MCF 10A (cell line): ENCODE results near the gene CRIM1. TPM values are rescaled to one million over a fixed set of nuclear protein-coding genes. Genes with fewer than 3 reads are reported as not detected.

Source experiments
- BruUV-seq: library from RNA; stranded (reverse); fragments of 400-500 nt; replicated peaks from 2 replicates; lab custom pipeline; 2021; lab: Mats Ljungman, UMichigan
- CTCF ChIA-PET: fragments of 300-600 bp; sonication (Branson Sonifier 250); formaldehyde crosslinking; extraction: SDS; loops from one replicate; lab custom pipeline; 2021; ENCODE audit warnings: antibody characterized with exemption, inconsistent platforms; lab: Yijun Ruan, JAX
- POLR2A ChIA-PET: fragments of 300-600, 350-650 bp; sonication (Branson Sonifier 250); formaldehyde crosslinking; extraction: SDS; loops from one replicate; lab custom pipeline; 2020; ENCODE audit warnings: antibody characterized with exemption, inconsistent platforms; lab: Yijun Ruan, JAX
- DNase-seq: peaks from one replicate; pipeline ENCODE4 v3.0.0-alpha.2; 2018; ENCODE audit not compliant: unreplicated experiment
- H3K27ac Mint-ChIP-seq: one replicate; pipeline ENCODE4 v1.8.0; 2022; ENCODE audit warnings: mild to moderate bottlenecking, low read depth, mixed read lengths; ENCODE audit not compliant: unreplicated experiment
- H3K27me3 Mint-ChIP-seq: one replicate; pipeline ENCODE4 v1.8.0; 2022; ENCODE audit warnings: mixed read lengths; ENCODE audit not compliant: insufficient read depth, unreplicated experiment
- H3K36me3 Mint-ChIP-seq: one replicate; pipeline ENCODE4 v1.8.0; 2022; ENCODE audit warnings: mild to moderate bottlenecking, moderate library complexity, mixed read lengths; ENCODE audit not compliant: insufficient read depth, unreplicated experiment
- H3K4me1 Mint-ChIP-seq: one replicate; pipeline ENCODE4 v1.8.0; 2022; ENCODE audit warnings: mixed read lengths; ENCODE audit not compliant: insufficient read depth, unreplicated experiment
- H3K4me3 Mint-ChIP-seq: one replicate; pipeline ENCODE4 v1.8.0; 2022; ENCODE audit warnings: mild to moderate bottlenecking, moderate library complexity, mixed read lengths; ENCODE audit not compliant: unreplicated experiment
- H3K9me3 Mint-ChIP-seq: one replicate; pipeline ENCODE4 v1.8.0; 2022; ENCODE audit warnings: mixed read lengths; ENCODE audit not compliant: unreplicated experiment
- intact Hi-C: fragments of 100-400 bp; cut with micrococcal nuclease; formaldehyde crosslinking; loops from 2 replicates; pipeline ENCODE4 v1.14.1; 2022
- total RNA-seq: library from RNA; stranded (reverse); gene quantifications from 2 replicates; pipeline ENCODE4 v1.2.3, GENCODE V29; 2022
- TF ChIP-seq, protein P1 (sequence below): fragments of 200-600 bp; IDR thresholded peaks from one replicate; pipeline ENCODE4 v1.8.0; 2022; ENCODE audit warnings: antibody characterized with exemption, mild to moderate bottlenecking; ENCODE audit not compliant: unreplicated experiment

The CRIM1 gene
- total RNA-seq, 1 experiment from 2014 or later = 185 TPM

DNA sequence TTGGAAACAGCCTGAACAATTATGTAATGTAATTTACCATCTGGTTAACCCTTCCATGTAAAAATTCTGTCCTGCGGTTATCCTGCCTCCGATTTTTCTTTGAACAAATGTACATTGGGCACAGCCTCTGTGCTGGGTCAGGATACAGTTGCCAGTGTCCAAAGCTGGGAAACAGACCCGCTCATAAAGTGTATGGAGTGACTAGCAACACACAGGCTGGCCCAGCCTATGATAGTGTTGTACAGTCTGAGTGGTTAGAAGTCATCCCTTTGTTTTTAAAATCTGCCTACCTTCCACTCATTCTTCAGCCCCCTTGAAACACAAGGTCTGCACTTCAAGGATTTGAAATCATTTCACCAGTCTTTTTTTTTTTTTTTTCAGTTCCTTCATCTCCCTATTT lies 192.3 kb downstream of the CRIM1 start:
- no peak overlapping the region for H3K4me3 Mint-ChIP-seq
- H3K36me3 Mint-ChIP-seq = peaks cover 86% of the 10 kb centered on the region
- intact Hi-C loops = loop anchor here (5.0 kb wide), 1 partner anchor 114 kb away; no protein-coding TSS in a partner anchor
- H3K27me3 Mint-ChIP-seq = no peaks in the 10 kb centered on the region
- no peaks in the 10 kb centered on the region for H3K4me1 Mint-ChIP-seq
- no TSS peak for BruUV-seq
- no peaks in the 10 kb centered on the region for H3K9me3 Mint-ChIP-seq
- ChIA-PET POLR2A (interaction anchor here (1.2 kb wide), 1 partner anchor 32 kb away, joined by 4 read pairs; no protein-coding TSS in a partner anchor), CTCF (interaction anchor here (0.6 to 1.5 kb wide), 2 partner anchors 17 to 102 kb away, joined by 3 to 6 read pairs; no protein-coding TSS in a partner anchor)
- H3K27ac Mint-ChIP-seq = no peak overlapping the region
- no peak for DNase-seq
- TF ChIP-seq, protein P1, sequence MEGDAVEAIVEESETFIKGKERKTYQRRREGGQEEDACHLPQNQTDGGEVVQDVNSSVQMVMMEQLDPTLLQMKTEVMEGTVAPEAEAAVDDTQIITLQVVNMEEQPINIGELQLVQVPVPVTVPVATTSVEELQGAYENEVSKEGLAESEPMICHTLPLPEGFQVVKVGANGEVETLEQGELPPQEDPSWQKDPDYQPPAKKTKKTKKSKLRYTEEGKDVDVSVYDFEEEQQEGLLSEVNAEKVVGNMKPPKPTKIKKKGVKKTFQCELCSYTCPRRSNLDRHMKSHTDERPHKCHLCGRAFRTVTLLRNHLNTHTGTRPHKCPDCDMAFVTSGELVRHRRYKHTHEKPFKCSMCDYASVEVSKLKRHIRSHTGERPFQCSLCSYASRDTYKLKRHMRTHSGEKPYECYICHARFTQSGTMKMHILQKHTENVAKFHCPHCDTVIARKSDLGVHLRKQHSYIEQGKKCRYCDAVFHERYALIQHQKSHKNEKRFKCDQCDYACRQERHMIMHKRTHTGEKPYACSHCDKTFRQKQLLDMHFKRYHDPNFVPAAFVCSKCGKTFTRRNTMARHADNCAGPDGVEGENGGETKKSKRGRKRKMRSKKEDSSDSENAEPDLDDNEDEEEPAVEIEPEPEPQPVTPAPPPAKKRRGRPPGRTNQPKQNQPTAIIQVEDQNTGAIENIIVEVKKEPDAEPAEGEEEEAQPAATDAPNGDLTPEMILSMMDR = no peak

DNA sequence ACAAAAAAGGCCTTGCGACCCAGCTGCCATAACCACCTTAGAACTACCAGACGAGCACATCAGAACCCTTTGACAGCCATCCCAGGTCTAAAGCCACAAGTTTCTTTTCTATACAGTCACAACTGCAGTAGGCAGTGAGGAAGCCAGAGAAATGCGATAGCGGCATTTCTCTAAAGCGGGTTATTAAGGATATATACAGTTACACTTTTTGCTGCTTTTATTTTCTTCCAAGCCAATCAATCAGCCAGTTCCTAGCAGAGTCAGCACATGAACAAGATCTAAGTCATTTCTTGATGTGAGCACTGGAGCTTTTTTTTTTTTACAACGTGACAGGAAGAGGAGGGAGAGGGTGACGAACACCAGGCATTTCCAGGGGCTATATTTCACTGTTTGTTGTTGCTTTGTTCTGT lies 193.6 kb downstream of the CRIM1 start:
- Mint-ChIP-seq H3K4me1 (no peaks in the 10 kb centered on the region), H3K9me3 (no peaks in the 10 kb centered on the region), H3K27me3 (no peaks in the 10 kb centered on the region), H3K36me3 (peaks cover 96% of the 10 kb centered on the region), H3K4me3 (no peak overlapping the region), H3K27ac (no peak overlapping the region)
- TF ChIP-seq, protein P1 = no peak
- CTCF ChIA-PET = interaction anchor here (0.5 to 1.5 kb wide), 8 partner anchors 9 to 224 kb away, joined by 3 to 5 read pairs (median 4); no protein-coding TSS in a partner anchor
- POLR2A ChIA-PET = interaction anchor here (0.6 to 1.2 kb wide), 3 partner anchors 9 to 33 kb away, joined by 3 to 4 read pairs (median 3); no protein-coding TSS in a partner anchor
- TSS peak; percentile 45 for BruUV-seq
- intact Hi-C loops = loop anchor here (5.0 kb wide), 1 partner anchor 113 kb away; no protein-coding TSS in a partner anchor
- DNase-seq = no peak

GRCh38 chr2:36550006-36550405 lies 194.4 kb downstream of the CRIM1 start:
- no peak for DNase-seq
- ChIA-PET POLR2A (interaction anchor here (0.6 to 0.9 kb wide), 2 partner anchors 36 to 920 kb away, joined by 3 to 4 read pairs; no protein-coding TSS in a partner anchor), CTCF (interaction anchor here (0.5 to 1.2 kb wide), 6 partner anchors 10 to 1961 kb away, joined by 3 to 5 read pairs (median 4); no protein-coding TSS in a partner anchor)
- no TSS peak for BruUV-seq
- intact Hi-C loops = no loop called here
- peaks cover 96% of the 10 kb centered on the region for H3K36me3 Mint-ChIP-seq
- no peaks in the 10 kb centered on the region for H3K27me3 Mint-ChIP-seq
- no peak overlapping the region for H3K4me3 Mint-ChIP-seq
- no peaks in the 10 kb centered on the region for H3K9me3 Mint-ChIP-seq
- H3K27ac Mint-ChIP-seq = no peak overlapping the region
- H3K4me1 Mint-ChIP-seq = no peaks in the 10 kb centered on the region
- TF ChIP-seq, protein P1 = no peak

DNA sequence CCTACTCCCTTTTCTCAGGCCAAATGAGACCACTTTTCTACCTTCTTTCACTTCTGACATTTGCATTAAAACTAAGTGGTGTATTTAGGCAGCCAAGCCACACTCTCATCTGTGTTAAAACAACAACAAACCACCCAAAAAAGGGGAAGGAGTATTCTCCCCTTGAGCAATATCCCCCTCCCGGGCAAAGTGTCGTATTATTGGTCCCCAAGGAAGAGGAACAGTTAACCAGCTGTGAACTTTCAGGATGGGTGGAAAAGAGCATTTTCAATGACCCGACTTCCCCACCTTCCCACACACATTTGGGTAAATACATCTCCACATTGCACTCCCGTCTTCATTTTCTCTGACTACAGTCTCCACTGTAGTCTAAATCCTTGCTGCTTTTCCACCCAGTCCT lies 198.1 kb downstream of the CRIM1 start:
- DNase-seq = no peak
- no TSS peak for BruUV-seq
- ChIA-PET POLR2A (interaction anchor here (1.1 to 2.9 kb wide), 2 partner anchors 16 to 65 kb away, joined by 3 to 11 read pairs; no protein-coding TSS in a partner anchor), CTCF (interaction anchor here (1.0 to 2.5 kb wide), 3 partner anchors 9 to 111 kb away, joined by 3 to 15 read pairs (median 5); no protein-coding TSS in a partner anchor)
- intact Hi-C loops = no loop called here
- Mint-ChIP-seq H3K27ac (no peak overlapping the region), H3K9me3 (no peaks in the 10 kb centered on the region), H3K36me3 (peaks cover 90% of the 10 kb centered on the region), H3K4me3 (no peak overlapping the region), H3K4me1 (no peaks in the 10 kb centered on the region), H3K27me3 (no peaks in the 10 kb centered on the region)
- TF ChIP-seq, protein P1 = no peak
